ENCODE results near the gene CBLIF.

DNA sequence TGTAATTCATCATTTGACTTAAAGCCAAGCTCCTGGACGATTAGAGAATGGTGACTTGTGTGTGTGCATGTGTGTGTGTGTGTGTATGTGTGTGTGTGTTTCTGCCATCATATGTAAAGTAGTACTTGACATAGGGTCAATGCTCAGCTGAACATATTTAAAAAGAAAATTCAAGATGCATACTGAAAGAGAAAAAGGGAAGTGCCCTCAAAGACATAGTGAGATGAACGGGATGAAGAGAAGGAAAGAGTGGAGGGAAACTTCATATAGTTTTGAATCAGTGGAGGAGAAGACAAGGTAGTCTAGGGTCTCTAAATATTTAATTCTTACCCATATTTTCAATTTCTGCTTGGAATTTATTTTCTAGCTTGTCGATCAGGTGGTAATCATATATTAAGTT is 17.0 kb upstream of the CBLIF start:
- TF ChIP-seq POLR2A (IDR thresholded peaks at IDR 0.05) = no peak
- TF ChIP-seq, protein P1, sequence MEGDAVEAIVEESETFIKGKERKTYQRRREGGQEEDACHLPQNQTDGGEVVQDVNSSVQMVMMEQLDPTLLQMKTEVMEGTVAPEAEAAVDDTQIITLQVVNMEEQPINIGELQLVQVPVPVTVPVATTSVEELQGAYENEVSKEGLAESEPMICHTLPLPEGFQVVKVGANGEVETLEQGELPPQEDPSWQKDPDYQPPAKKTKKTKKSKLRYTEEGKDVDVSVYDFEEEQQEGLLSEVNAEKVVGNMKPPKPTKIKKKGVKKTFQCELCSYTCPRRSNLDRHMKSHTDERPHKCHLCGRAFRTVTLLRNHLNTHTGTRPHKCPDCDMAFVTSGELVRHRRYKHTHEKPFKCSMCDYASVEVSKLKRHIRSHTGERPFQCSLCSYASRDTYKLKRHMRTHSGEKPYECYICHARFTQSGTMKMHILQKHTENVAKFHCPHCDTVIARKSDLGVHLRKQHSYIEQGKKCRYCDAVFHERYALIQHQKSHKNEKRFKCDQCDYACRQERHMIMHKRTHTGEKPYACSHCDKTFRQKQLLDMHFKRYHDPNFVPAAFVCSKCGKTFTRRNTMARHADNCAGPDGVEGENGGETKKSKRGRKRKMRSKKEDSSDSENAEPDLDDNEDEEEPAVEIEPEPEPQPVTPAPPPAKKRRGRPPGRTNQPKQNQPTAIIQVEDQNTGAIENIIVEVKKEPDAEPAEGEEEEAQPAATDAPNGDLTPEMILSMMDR (IDR thresholded peaks at IDR 0.05) = no peak

All from esophagus squamous epithelium (tissue), 4 donors.